ENCODE measurements around the gene ST3GAL6. TPM values are rescaled to one million over a fixed set of nuclear protein-coding genes. Genes with fewer than 3 reads are reported as not detected.
"Not testable (repeated sequence)": the region's sequence is repeated elsewhere in the genome, so short reads cannot be mapped to it uniquely, and the experiment has no call there.

ST3GAL6 gene
- total RNA-seq, 1 experiment from 2014 or later: 271 TPM

- in situ Hi-C loops (cut with HindIII; ENCODE audit: low pct_unique_long_range_greater_than_20kb, low sequenced_read_pairs): no loop called here
- no peak for DNase-seq (ENCODE audit: low read depth, low spot score)
Measured at GRCh38 chr3:98808071-98808470, 44.9 kb downstream of the ST3GAL6 start.

GRCh38 chr3:98809557-98809956 lies 46.4 kb downstream of the ST3GAL6 start:
- in situ Hi-C loops (cut with HindIII; ENCODE audit: low pct_unique_long_range_greater_than_20kb, low sequenced_read_pairs): no loop called here
- no peak for DNase-seq (ENCODE audit: low read depth, low spot score)

- in situ Hi-C loops (cut with HindIII; ENCODE audit: low pct_unique_long_range_greater_than_20kb, low sequenced_read_pairs): no loop called here
- DNase-seq (ENCODE audit: low read depth, low spot score): no peak
Measured at GRCh38 chr3:98811048-98811447, 47.9 kb downstream of the ST3GAL6 start.

GRCh38 chr3:98812851-98813374 lies 49.8 kb downstream of the ST3GAL6 start:
- in situ Hi-C loops (cut with HindIII; ENCODE audit: low pct_unique_long_range_greater_than_20kb, low sequenced_read_pairs): no loop called here
- peak; percentile 68 for DNase-seq (ENCODE audit: low read depth, low spot score)

GRCh38 chr3:98814817-98815420 lies 51.8 kb downstream of the ST3GAL6 start:
- DNase-seq (ENCODE audit: low read depth, low spot score): peak; percentile 42
- in situ Hi-C loops (cut with HindIII; ENCODE audit: low pct_unique_long_range_greater_than_20kb, low sequenced_read_pairs): no loop called here

GRCh38 chr3:98817547-98818041 lies 54.5 kb downstream of the ST3GAL6 start:
- DNase-seq (ENCODE audit: low read depth, low spot score): peak; percentile 77
- in situ Hi-C loops (cut with HindIII; ENCODE audit: low pct_unique_long_range_greater_than_20kb, low sequenced_read_pairs): no loop called here

GRCh38 chr3:98821063-98821462 lies 57.9 kb downstream of the ST3GAL6 start:
- no peak for DNase-seq (ENCODE audit: low read depth, low spot score)
- in situ Hi-C loops (cut with HindIII; ENCODE audit: low pct_unique_long_range_greater_than_20kb, low sequenced_read_pairs): no loop called here

- DNase-seq (ENCODE audit: low read depth, low spot score): no peak
- in situ Hi-C loops (cut with HindIII; ENCODE audit: low pct_unique_long_range_greater_than_20kb, low sequenced_read_pairs): no loop called here
Measured at GRCh38 chr3:98823791-98824190, 60.7 kb downstream of the ST3GAL6 start.

GRCh38 chr3:98824256-98824655 lies 61.1 kb downstream of the ST3GAL6 start:
- no peak for DNase-seq (ENCODE audit: low read depth, low spot score)
- in situ Hi-C loops (cut with HindIII; ENCODE audit: low pct_unique_long_range_greater_than_20kb, low sequenced_read_pairs): no loop called here

GRCh38 chr3:98826126-98826525 lies 63.0 kb downstream of the ST3GAL6 start:
- in situ Hi-C loops (cut with HindIII; ENCODE audit: low pct_unique_long_range_greater_than_20kb, low sequenced_read_pairs): loop anchor here (25.0 kb wide), 1 partner anchor 161 kb away; no protein-coding TSS in a partner anchor

GRCh38 chr3:98827221-98827920 lies 64.2 kb downstream of the ST3GAL6 start:
- in situ Hi-C loops (cut with HindIII; ENCODE audit: low pct_unique_long_range_greater_than_20kb, low sequenced_read_pairs): loop anchor here (25.0 kb wide), 1 partner anchor 160 kb away; no protein-coding TSS in a partner anchor
- no peak for DNase-seq (ENCODE audit: low read depth, low spot score)

More at GRCh38 chr3:98826126-98826525, 63.0 kb downstream of the ST3GAL6 start:
- no peak for DNase-seq (ENCODE audit: low read depth, low spot score)

- no peak for DNase-seq (ENCODE audit: low read depth, low spot score)
- in situ Hi-C loops (cut with HindIII; ENCODE audit: low pct_unique_long_range_greater_than_20kb, low sequenced_read_pairs): loop anchor here (25.0 kb wide), 1 partner anchor 158 kb away; no protein-coding TSS in a partner anchor
Measured at GRCh38 chr3:98829246-98829832, 66.2 kb downstream of the ST3GAL6 start.

- in situ Hi-C loops (cut with HindIII; ENCODE audit: low pct_unique_long_range_greater_than_20kb, low sequenced_read_pairs): loop anchor here (25.0 kb wide), 1 partner anchor 156 kb away; no protein-coding TSS in a partner anchor
- DNase-seq (ENCODE audit: low read depth, low spot score): not testable (repeated sequence)
Measured at GRCh38 chr3:98831060-98831459, 67.9 kb downstream of the ST3GAL6 start.

GRCh38 chr3:98839846-98840245 lies 76.7 kb downstream of the ST3GAL6 start:
- no peak for DNase-seq (ENCODE audit: low read depth, low spot score)
- in situ Hi-C loops (cut with HindIII; ENCODE audit: low pct_unique_long_range_greater_than_20kb, low sequenced_read_pairs): loop anchor here (25.0 kb wide), 1 partner anchor 147 kb away; no protein-coding TSS in a partner anchor

GRCh38 chr3:98843266-98843959 lies 80.3 kb downstream of the ST3GAL6 start:
- no peak for DNase-seq (ENCODE audit: low read depth, low spot score)
- in situ Hi-C loops (cut with HindIII; ENCODE audit: low pct_unique_long_range_greater_than_20kb, low sequenced_read_pairs): loop anchor here (25.0 kb wide), 1 partner anchor 144 kb away; no protein-coding TSS in a partner anchor

All from SK-MEL-5 (cell line).